NCI-H2196 (cell line): ENCODE results near the gene CDSN.

Experiments used
- DNase-seq: peaks from one replicate; lab custom pipeline; 2025; ENCODE audit not compliant: unreplicated experiment; lab: John Stamatoyannopoulos, UW

The CDSN gene

GRCh38 chr6:31116661-31117385, 3.4 kb downstream of the CDSN start:
- no peak for DNase-seq

- no peak for DNase-seq
These were observed 4.2 kb downstream of the CDSN start for GRCh38 chr6:31115941-31116560.

- no peak for DNase-seq
These were observed 5.0 kb downstream of the CDSN start for GRCh38 chr6:31114970-31115849.

GRCh38 chr6:31114541-31114878, 5.7 kb downstream of the CDSN start, which contains the start of gene PSORS1C1:
PSORS1C1 (plus strand) TSS chr6:31114800; CDS start chr6:31129633, 14,833 bp downstream.
- DNase-seq: no peak

GRCh38 chr6:31113861-31114540, 6.2 kb downstream of the CDSN start:
- no peak for DNase-seq

GRCh38 chr6:31112478-31112877, 7.8 kb downstream of the CDSN start, which contains the start of gene C6orf15:
C6orf15 (minus strand) TSS chr6:31112575; CDS start chr6:31112555, 20 bp downstream.
- no peak for DNase-seq

- DNase-seq: no peak
These were observed 8.5 kb downstream of the CDSN start for GRCh38 chr6:31111712-31112111.

- no peak for DNase-seq
These were observed 9.2 kb downstream of the CDSN start for GRCh38 chr6:31110825-31111582.

- no peak for DNase-seq
These were observed 13.2 kb downstream of the CDSN start for GRCh38 chr6:31107052-31107451.

GRCh38 chr6:31103136-31103535, 17.1 kb downstream of the CDSN start:
- DNase-seq: no peak

- no peak for DNase-seq
These were observed 21.8 kb downstream of the CDSN start for GRCh38 chr6:31098449-31098938.

- DNase-seq: no peak
These were observed 23.6 kb downstream of the CDSN start for GRCh38 chr6:31096656-31097055.

GRCh38 chr6:31096215-31096614, 24.0 kb downstream of the CDSN start:
- no peak for DNase-seq

GRCh38 chr6:31094389-31094881, 25.8 kb downstream of the CDSN start:
- peak; percentile 25 for DNase-seq

GRCh38 chr6:31092769-31093505, 27.3 kb downstream of the CDSN start:
- no peak for DNase-seq

- no peak for DNase-seq
These were observed 28.0 kb downstream of the CDSN start for GRCh38 chr6:31092238-31092637.

GRCh38 chr6:31091680-31092079, 28.6 kb downstream of the CDSN start:
- DNase-seq: no peak

- DNase-seq: no peak
These were observed 29.3 kb downstream of the CDSN start for GRCh38 chr6:31090973-31091364.

GRCh38 chr6:31090275-31090972, 29.8 kb downstream of the CDSN start:
- DNase-seq: no peak
